ENCODE measurements around the gene RASSF1.

GRCh38 chr3:50355829-50356552 is 15.4 kb upstream of the RASSF1 start:
- TF ChIP-seq CTCF (conservative IDR thresholded peaks at IDR 0.05) (no peak), ZFX (IDR thresholded peaks at IDR 0.05) (no peak)
